HG02610 (cell line): Measurements from ENCODE around the gene APPL2.
A peak's percentile ranks its signal among the peaks of the same experiment; 100 is the strongest.
"Not testable (repeated sequence)": the region's sequence is repeated elsewhere in the genome, so short reads cannot be mapped to it uniquely, and the experiment has no call there.

Experiments
- ATAC-seq: cut with Tn5 transposase; IDR thresholded peaks from one replicate; pipeline ENCODE4 v1.9.1; 2021; ENCODE audit warnings: mild to moderate bottlenecking, moderate library complexity; ENCODE audit not compliant: unreplicated experiment

APPL2 gene

DNA sequence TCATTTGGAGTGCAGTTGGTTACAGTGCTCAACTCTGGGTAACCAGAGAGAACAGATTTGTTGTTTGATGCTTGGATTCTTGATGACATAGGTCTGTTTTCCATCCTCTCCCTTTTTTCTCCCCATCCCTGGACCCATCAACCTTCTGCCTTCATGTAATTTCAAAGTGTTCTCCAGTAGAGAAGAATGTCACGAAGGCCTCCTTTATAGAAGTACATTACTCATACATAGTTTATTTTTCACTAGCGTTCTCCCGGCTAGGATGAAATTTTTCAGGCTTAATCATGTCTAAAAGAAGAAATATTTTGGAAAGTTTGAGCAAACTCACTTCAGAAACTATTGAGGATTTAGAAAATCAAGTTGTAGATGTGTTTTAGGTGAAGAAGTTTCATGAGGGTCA lies 20.9 kb upstream of the APPL2 start:
- ATAC-seq, result no peak

DNA sequence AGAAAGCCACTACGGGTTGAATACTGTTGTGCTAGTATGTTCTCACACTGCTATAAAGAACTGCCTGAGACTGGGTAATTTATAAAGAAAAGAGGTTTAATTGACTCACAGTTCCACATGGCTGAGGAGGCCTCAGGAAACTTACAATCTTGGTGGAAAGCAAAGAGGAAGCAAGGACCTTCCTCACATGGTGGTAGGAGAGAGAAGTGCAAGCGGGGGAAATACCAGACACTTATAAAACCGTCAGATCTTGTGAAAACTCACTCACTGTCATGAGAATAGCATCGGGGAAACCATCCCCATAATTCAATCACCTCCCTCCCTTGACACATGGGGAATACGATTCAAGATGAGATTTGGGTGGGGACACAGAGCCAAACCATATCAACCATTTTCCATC lies 20.5 kb upstream of the APPL2 start:
- not testable (repeated sequence) for ATAC-seq

DNA sequence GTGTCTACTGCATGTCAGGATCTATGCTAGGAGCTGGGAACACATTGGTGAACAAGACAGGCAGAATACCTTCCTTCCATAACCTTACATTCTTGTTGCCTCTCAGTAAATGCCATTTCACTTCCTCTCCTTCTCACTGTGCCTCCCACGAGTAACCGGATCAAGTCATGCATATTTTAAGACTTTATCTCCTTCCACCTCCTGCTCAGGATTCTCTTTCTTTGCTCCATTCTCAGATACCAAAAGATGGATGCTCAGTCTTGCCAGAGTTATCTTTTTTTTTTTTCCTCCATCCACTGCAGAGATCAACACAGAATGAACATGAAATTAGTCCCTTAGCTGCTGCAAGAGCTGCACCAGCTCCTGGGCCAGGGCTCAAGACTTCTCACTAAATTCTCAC lies 20.0 kb upstream of the APPL2 start:
- no peak for ATAC-seq

DNA sequence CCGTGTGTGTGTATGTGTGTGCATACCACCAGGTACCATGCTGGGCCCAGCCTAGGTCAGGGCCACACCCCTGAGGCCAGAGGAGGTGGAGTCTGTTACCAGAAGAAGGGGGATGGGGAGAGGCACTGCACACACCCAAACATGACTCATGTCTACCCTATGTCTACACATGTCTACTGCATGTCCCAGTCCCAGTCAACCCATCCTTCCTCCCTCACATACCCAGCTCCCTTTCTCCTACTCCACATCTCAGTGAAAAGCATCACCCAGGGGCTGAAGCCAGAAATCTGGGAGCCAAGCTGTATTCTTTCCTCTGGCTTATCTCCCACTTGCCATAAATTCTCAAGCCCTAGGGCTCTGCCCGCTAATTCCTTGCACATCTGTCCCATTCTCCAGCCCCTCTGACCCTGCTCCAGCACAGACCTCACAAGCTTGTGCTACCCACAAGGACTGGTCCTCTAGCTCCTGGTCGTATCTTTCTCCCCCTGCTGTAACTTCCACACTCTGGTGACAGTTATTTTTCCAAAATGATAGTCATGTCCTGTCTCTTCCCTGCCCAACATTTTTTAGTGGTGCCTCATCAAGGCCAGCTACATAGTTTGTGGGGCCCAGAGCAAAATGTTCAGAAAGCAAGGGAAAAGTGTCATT lies 18.0 kb upstream of the APPL2 start:
- ATAC-seq, result no peak

DNA sequence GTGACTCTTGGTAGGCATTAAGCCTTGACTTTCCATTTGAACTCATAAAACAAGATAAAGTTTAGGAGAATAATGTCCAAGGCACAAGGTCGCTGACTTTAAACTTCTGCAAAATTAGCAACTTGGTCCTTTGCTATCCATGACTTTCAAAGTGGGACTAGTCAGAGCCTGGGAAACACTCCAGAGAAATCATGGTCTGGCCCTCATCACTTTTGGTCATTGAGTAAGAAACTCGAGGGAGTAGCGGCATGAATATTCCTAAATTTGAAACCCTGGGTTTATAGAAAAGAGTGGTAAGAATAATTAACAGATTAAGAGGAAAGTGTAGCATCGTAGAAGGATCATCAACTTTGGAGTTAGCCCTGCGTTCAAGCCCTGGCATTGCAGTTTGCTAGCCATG lies 16.9 kb upstream of the APPL2 start:
- ATAC-seq, result no peak

DNA sequence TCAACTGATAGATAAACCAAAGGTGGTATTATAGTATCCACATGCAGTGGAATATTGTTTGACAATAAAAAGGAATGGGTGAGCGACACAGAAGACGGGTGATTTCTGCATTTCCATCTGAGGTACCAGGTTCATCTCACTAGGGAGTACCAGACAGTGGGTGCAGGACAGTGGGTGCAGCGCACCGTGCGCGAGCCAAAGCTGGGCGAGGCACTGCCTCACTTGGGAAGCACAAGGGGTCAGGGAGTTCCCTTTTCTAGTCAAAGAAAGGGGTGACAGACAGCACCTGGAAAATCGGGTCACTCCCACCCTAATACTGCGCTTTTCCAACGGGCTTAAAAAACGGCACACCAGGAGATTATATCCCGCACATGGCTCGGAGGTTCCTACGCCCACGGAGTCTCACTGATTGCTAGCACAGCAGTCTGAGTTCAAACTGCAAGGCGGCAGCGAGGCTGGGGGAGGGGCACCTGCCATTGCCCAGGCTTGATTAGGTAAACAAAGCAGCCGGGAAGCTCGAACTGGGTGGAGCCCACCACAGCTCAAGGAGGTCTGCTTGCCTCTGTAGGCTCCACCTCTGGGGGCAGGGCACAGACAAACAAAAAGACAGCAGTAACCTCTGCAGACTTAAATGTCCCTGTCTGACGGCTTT lies 9.9 kb upstream of the APPL2 start:
- not testable (repeated sequence) for ATAC-seq

DNA sequence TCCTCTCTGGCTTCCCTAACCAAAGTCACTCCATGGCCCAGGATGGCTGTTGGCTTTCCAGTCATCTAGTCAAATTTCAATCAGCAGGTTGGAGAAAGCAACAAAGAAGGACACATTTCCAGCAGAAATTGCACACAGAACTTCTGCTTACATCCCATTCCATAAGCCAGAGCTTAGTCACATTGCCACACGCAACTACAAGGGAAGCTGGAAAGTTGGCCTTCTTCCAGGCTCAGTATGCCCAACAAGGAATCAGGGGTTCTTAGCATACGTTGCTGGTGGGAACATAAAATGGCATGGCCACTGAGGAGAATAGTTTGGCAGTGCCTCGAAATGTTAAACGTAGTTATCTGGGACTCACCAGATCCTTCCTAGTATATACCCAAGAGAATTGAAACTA lies 9.3 kb upstream of the APPL2 start:
- ATAC-seq, result no peak

DNA sequence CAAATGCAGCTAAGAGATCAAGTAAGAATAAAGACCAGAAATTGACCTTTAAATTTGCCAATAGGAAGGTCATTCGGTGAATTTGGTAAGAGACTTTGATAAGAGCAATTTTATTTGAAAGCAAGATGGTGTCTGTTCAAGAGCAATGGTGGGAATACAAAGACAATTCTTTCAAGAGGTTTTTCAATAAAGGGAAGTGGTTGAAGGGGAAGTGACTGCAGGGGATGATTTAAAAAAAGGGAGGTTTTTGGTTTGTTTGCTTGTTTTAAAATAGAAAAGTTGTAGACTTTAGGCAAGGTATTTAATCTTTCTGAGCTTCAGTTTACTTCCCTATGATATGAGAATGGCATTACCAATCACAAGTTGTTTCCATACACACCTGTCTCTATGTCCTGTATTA lies 4.3 kb upstream of the APPL2 start:
- ATAC-seq, result no peak

DNA sequence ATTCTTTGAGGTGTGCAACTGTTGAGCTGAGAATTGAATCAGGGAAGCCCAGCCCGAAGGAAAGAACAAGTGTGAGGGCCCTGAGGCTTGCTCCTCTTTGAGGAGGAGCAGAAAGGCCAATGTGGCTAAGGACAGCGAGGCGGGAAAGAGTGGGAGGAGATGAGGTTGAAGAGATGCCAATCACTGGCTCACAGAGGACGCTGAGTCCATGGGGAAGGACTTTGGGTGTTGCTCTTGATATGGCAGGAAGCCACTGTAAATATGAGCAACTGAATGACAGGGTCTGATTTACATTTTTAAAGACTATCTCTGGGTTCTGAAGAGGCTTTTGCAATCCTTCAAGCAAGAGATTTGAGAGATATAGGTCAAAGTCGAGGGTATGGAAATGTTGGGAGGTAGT lies 3.3 kb upstream of the APPL2 start:
- ATAC-seq, result no peak

DNA sequence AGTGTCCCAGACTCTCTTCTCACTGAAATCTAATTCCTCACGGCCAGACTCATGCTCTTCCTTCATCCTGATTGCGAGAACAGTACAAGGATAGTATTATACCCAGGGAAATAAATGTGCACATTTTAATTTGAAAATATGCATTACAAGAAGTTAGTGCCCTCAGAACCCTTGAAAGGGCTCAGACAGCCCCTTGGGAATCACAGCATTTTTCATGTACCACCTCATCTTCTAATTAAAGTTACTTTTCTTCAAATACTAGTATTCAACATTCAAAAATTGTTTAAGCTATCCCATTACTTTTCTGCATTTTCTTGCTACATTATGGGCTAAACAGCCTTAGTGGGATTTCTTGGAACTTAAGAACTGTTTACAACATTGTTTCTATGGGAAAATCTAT lies 1.7 kb upstream of the APPL2 start:
- no peak for ATAC-seq

DNA sequence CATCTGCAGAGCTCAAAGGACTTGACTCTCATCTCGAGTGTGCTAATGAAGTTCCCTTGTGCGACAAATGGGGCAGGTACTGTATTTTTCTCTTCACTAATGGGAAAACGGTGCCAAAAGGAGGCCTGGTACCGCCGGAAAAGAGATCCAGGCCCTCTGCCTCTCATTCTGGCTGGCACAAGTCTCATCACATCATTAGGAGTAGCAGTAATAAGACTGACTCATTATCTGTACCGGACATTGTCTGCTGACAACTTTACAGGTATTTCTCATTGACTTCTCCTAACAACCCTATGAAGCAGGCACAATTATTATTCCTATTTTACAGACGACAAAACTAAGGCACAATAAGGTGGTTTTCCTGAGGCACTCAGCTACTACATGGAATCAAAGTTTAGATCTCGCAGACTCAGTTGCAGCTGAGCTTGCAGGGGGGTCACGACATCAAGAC lies 668 bp downstream of the APPL2 start:
- ATAC-seq, result no peak

DNA sequence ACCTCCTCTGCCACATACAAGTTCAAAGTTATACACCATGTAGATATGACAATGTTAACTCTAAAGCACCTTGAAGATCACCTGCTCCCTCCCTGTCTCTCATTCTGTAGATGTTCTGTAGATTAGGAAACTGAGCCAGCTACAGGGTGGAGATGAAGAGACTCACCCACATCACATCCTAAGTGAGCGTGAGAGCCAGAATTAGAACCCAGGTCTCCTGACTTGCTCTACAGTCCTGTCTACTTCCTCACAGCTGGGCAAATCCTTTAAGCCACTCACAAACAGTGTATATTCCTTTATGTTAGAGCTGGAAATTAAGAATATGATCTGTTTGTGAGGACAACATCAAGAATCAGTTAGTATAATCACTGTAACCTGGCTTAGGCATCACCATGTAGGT lies 1.8 kb downstream of the APPL2 start:
- no peak for ATAC-seq

DNA sequence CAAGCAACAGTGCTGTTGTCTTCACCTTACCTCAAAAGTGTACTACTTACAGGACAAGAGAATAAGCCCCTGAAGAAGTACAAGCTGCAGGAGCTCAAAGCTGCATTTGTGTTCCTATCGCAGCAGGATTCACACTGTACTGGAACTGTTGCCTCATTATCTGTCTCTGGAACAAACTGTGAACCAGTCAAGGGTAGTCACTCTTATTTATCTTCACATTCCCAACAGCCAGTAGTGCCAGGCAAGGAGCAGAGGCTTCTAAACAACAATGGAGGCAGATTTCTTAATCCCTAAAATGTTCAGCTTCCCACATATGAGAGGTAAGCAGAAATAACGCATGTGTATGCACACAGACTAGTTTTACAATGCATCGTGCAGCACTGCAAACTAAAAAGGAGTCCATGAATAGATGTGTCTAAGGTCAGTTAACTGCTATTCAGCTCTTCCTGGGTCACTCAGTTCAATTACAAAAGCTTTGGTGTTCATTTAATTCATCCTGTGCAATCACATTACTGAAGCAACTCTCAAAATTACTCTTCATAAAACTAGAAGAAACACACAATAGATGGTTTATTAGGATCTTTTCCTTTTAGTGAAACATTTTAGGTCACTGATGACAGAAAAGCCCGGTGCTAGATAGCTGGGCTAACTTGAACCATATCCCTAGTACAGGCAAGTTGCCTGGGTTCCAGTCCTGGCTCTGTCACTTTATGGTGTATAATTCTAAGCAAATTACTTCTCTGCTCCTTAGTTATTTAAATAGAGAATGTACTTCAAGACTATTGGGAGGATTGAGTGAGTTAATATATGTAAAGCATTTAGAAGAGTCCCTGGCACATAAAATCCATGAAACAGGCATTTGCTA lies 2.7 kb downstream of the APPL2 start:
- ATAC-seq, result no peak

DNA sequence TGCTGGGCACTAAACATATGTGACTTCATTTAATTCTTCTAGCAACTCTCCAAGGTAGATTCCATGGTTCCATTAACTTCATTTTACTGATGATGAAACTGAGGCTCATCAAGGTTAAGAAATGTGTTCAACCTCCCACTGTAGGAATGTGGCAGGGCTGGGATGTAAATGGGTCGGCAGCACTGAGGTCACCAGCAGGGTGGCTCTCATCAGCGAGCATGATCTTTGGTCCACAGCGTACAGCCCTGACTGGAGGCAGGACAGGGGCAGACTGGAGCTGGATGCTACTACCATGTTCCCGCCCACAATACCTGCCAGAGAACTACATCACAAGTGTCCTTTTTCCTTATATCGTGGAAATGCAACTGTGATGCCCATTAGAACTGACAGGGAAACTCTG lies 4.6 kb downstream of the APPL2 start:
- no peak for ATAC-seq

DNA sequence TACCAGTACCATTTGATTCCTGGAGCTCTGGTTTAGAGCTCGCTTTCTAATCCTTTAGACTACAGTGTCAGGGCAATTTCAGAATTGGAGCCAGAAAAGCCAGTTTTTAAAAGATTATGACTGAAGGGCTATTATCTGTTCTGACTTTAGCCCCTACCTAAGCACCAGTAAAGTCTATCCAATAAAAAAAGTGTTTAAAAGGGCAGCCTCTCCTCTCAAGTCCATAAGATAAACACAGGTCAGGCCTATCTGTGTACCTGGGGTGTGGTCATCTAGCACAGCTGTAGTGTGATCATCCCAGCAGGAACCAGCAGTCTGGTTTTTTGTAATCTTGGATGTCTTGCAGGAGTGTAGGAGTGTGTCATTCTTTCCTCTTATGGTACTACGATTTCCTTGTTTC lies 6.6 kb downstream of the APPL2 start:
- ATAC-seq, result no peak

DNA sequence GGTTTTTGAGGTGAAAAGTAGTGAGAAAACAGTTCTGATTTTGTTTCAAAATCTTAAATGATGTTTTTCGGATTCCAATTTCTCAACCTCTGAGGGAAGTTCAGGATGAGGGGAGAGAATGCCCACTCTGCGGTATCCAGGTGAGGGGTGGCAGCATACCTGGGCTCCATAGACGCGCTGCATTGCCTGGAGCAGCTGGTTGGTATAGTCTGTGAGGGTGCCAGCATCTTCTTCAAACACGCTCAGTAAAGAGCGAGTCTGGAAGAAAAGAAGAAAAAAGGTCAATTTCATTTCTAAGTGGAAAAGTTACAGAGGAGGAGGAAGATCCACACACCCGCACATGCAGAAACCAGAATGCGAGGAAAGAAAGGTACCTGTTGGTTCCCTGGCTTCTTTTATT lies 7.0 kb downstream of the APPL2 start:
- no peak for ATAC-seq

DNA sequence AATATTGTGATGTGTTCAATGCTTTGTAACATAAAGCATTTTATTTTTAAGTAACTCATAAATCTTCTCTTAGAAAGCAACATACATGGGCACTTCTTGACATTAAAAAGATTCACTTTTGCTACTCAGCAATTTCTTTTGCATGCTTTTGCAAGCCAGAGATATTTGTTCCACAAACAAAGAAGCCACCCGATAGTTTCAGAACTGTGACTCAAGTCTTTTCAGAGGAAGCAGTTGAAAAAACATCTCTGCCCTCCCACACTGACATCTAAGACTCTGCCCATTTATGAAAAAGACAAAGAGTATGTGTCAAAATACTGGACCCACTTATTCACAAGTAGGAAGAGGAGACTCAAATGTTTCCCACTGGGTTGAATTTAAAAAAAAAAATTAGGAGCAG lies 7.5 kb downstream of the APPL2 start:
- no peak for ATAC-seq

DNA sequence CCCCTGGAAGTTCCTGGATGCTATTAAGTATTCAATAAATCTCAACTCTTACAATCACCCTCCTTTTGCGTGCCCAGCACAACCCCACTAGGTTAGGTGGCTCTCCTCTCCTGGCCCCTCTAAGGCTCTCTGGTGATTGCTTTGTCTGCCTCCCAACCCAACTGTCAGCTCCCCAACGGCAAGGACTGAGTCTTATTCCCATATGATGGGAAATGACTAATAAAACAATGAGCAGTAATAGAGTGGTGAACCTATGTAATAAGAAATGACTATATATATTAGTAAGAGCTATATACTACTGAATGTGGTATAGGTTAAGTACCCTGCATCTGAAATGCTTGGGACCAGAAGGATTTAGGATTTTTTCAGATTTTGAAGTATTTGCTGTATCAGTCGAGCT lies 8.1 kb downstream of the APPL2 start:
- no peak for ATAC-seq

DNA sequence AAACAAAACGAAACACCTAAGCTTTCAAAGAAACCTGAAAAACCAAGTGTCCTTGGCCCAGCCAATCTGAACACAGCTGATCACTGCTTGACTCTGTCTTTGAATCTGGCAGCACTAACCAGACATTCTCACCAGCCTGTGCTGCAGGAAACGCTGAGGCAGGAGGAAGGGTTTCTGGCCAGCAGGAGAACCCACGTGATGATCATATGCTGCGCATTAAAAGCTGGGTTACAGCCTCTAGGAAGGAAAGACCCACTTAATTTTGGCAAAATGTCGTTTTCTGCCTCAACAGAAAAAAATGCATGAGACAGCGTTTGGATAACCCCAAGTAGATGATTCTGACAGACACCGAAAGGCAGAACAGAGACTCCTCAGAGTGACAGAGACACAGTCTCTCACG lies 9.8 kb downstream of the APPL2 start:
- ATAC-seq, result peak; percentile 74

DNA sequence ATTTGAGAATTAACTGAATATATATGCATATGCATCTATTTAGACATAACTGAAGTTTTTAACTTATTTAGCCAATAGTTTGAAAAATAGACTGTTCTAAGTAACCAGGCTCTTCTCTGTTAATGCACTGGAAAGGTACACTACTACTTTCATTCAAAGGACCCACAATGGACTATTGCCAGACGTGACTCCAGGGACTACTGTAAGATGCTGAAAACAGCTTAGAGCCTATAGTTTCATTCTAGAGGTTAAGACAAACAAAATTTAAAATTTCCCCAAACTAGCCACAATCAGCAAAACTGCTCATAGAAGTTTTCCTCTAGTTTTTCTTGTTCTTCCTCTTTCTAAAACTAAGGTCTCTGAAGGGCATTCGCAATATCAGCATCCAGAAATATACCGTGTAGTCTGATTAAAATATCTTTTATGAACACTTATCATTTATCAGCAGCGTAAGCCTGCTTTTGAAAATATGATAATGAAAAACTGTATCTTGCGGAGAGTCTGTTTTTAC lies 10.4 kb downstream of the APPL2 start:
- no peak for ATAC-seq

DNA sequence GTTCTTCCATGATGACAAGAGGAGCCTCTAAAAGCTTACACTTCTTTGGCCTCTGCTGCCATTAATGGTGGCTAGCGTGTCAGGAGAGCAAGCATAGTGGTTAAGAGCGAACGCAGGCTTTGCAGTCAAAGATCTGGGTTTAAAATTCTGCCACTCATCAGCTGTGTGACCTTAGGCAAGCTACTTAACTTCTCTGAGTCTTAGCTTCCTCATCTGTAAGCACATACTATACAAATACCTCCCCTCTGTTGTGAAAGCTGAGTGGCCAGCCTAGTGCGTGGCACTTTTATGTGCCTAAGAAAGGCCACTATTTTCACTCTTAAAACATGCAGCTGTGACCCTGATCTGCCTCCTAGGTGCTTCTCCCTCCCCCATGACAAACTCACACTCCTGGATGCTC lies 11.6 kb downstream of the APPL2 start:
- ATAC-seq, result no peak

DNA sequence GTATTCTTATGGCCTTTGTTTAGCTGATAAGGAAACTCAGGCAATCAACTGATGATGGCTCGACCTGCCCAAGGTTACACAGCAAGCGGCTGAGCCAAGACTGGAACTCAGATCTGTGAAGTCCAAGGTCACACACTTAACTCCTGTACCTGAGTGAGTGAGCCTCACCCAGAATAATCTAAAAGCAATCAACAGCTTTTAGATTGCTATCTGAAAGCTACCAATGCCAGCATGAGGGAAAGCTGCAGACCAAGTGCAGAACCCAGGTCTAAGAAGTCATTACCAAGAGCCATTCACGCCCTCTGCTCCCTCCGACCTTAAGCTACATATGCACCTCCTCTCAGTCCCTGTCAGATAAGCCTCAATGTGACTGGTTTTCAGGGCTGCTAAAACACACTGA lies 12.1 kb downstream of the APPL2 start:
- no peak for ATAC-seq
